Adrenal gland (tissue), 5 donors: ENCODE data around the gene UNC45A.

Experiments
- POLR2A ChIP-seq, 2 donors: fragments of 450-650 bp; IDR thresholded peaks; one replicate each; pipeline ENCODE4 v1.6.1; 2017; ENCODE audit warnings: antibody characterized with exemption in 2 of 2, mild to moderate bottlenecking in 2 of 2, moderate library complexity in 1 of 2
- TF ChIP-seq, protein P1 (sequence below), 6 experiments: fragments of 450-650 bp in 4 of 6; fragments of 200-600 bp in 2 of 6; sonication (generic) in 1 of 6; IDR thresholded peaks; 1 replicate in 5 of 6; 2 replicates in 1 of 6; pipeline versions ENCODE4 v1.5.1 to v1.8.0; 2016 to 2021; ENCODE audit warnings: antibody characterized with exemption in 6 of 6, mild to moderate bottlenecking in 2 of 6, moderate library complexity in 1 of 6
- donor health status: DM: no; HTN: no; CAD: no.

DNA sequence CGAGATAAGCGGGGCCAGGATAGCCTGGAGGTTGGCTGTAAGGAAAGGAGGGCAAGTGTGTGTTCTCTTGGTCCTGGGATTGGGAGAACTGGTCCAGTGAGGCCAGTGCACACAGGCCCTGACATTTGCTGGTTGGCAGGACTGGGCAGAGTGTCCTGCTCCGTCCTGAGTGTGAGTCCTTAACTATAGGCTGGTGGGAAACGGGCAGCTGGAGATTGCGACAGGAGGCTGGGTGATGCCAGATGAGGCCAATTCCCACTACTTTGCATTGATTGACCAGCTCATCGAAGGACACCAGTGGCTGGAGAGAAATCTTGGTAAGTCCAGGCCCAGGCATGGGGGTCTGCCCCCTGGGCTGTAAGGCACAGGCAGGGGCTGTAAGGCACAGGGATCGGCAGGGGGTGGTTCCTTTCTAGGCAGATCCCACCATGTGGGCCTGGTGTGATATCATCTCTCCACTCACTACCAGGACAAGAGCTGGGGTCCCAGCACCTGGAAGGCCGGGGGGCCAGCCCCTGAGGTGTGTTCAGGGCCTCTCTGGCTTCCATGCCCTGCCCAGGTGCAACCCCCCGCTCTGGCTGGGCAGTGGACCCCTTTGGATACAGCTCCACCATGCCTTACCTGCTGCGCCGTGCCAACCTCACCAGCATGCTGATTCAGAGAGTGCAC lies 28.8 kb upstream of the UNC45A start:
- TF ChIP-seq, protein P1, sequence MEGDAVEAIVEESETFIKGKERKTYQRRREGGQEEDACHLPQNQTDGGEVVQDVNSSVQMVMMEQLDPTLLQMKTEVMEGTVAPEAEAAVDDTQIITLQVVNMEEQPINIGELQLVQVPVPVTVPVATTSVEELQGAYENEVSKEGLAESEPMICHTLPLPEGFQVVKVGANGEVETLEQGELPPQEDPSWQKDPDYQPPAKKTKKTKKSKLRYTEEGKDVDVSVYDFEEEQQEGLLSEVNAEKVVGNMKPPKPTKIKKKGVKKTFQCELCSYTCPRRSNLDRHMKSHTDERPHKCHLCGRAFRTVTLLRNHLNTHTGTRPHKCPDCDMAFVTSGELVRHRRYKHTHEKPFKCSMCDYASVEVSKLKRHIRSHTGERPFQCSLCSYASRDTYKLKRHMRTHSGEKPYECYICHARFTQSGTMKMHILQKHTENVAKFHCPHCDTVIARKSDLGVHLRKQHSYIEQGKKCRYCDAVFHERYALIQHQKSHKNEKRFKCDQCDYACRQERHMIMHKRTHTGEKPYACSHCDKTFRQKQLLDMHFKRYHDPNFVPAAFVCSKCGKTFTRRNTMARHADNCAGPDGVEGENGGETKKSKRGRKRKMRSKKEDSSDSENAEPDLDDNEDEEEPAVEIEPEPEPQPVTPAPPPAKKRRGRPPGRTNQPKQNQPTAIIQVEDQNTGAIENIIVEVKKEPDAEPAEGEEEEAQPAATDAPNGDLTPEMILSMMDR (IDR thresholded peaks at IDR 0.05), result no peak
- no peak for TF ChIP-seq POLR2A (IDR thresholded peaks at IDR 0.05)
